Upper lobe of right lung (tissue), 1 donor: ENCODE data around the gene IGFBP6. TPM values are rescaled to one million over a fixed set of nuclear protein-coding genes. Genes with fewer than 3 reads are reported as not detected.
A peak's percentile ranks its signal among the peaks of the same experiment; 100 is the strongest.

Experiments used
- ATAC-seq: fragments of 200-7000 bp; cut with Tn5 transposase; one replicate; pipeline ENCODE4 v1.9.1; 2020; ENCODE audit warnings: mild to moderate bottlenecking, moderate library complexity
- DNase-seq: peaks from one replicate; pipeline ENCODE4 v3.0.0-alpha.2; 2020
- H3K27ac ChIP-seq: fragments of 200-600 bp; one replicate; pipeline ENCODE4 v1.8.0; 2022
- H3K27me3 ChIP-seq: fragments of 200-600 bp; one replicate; pipeline ENCODE4 v1.8.0; 2022; ENCODE audit warnings: mild to moderate bottlenecking
- H3K36me3 ChIP-seq: fragments of 200-600 bp; one replicate; pipeline ENCODE4 v1.8.0; 2022
- H3K4me1 ChIP-seq: fragments of 200-600 bp; one replicate; pipeline ENCODE4 v1.8.0; 2022
- H3K4me3 ChIP-seq: fragments of 200-600 bp; one replicate; pipeline ENCODE4 v1.8.0; 2022; ENCODE audit warnings: mild to moderate bottlenecking
- H3K9me3 ChIP-seq: fragments of 200-600 bp; one replicate; pipeline ENCODE4 v1.8.0; 2022
- intact Hi-C: fragments of 100-400 bp; cut with DNase I; formaldehyde crosslinking; loops from one replicate; pipeline ENCODE4 v1.11.0; 2022
- total RNA-seq: library from RNA; stranded (reverse); fragmentation: NEBNext Ultra II Directional; extraction: Animal tissue kit (Norgen Biotek cat#: 25700); gene quantifications from one replicate; pipeline ENCODE4 v1.2.1, GENCODE V29; 2021
- TF ChIP-seq, protein P1 (sequence below): fragments of 200-600 bp; IDR thresholded peaks from one replicate; pipeline ENCODE4 v1.8.0; 2022; ENCODE audit warnings: antibody characterized with exemption
- donor health status: DM: no; HTN: yes; CAD: no; lungs with severe emphysema.

The IGFBP6 gene
- total RNA-seq, 1 donor from 2014 or later, result 34.6 TPM

DNA sequence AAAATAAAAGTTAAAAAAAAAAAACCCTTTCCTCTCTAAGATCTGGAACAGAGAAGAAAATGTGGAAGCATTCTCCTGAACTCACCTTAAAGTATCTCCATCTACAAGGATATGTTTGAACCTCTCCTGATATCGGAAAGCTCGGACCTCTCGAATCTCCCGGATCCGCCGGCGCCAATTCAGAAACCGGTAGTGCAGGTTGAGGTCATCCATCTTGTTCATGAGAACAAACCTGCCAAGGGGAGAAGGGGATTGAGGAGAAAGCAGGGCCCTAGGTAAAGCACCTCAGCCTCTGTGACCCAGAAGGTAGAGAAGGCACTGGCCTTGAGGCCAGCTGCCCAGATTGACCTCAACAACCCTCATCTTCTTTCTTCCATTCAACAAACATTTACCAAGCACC lies 20.4 kb upstream of the IGFBP6 start:
- peaks cover 36% of the 10 kb centered on the region for H3K4me1 ChIP-seq
- peak; percentile 71 for DNase-seq

DNA sequence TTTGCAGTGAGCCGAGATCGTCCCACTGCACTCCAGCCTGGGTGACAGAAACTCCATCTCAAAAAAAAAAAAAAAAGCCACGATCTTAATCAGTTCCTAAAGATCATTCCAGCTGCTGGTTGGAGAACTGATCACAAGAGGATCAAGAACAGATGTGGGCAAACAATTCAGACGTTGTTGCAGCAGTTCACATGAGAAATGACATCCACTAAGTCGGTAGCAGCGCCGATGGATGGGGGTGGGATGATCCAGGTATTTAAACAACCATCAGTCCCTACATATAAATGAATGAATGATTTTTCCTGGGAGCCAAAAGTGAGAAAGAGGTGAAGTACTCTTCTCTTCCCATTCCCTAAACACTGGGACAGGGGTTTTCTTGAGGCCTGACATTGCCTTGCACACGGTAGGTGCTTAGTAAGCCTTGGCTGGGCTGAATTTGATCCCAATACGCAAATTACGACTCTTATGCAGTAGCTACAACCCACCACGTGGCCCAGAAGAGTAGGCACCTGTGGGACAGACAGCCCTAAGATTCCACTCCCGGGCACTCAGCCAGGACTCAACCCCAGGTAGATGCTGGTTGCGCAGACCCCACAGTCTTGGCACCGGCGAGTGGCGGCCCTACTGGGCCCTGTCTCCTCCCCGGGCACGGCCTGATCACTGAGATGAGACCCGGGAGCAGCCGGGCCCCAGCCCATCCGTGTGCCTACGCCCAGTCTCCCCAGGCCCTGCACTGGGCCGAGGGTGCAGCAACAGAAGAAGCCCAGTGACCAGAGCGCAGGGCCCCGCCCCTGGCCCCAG lies 18.8 kb upstream of the IGFBP6 start:
- H3K9me3 ChIP-seq, result no peaks in the 10 kb centered on the region
- intact Hi-C loops, result no loop called here
- H3K4me3 ChIP-seq, result peak overlapping the region; percentile 91
- H3K27ac ChIP-seq, result peak overlapping the region; percentile 96
- peaks cover 22% of the 10 kb centered on the region for H3K4me1 ChIP-seq
- DNase-seq (no peak), ATAC-seq (peak; percentile 1)
- H3K36me3 ChIP-seq, result peaks cover 33% of the 10 kb centered on the region
- TF ChIP-seq, protein P1, sequence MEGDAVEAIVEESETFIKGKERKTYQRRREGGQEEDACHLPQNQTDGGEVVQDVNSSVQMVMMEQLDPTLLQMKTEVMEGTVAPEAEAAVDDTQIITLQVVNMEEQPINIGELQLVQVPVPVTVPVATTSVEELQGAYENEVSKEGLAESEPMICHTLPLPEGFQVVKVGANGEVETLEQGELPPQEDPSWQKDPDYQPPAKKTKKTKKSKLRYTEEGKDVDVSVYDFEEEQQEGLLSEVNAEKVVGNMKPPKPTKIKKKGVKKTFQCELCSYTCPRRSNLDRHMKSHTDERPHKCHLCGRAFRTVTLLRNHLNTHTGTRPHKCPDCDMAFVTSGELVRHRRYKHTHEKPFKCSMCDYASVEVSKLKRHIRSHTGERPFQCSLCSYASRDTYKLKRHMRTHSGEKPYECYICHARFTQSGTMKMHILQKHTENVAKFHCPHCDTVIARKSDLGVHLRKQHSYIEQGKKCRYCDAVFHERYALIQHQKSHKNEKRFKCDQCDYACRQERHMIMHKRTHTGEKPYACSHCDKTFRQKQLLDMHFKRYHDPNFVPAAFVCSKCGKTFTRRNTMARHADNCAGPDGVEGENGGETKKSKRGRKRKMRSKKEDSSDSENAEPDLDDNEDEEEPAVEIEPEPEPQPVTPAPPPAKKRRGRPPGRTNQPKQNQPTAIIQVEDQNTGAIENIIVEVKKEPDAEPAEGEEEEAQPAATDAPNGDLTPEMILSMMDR, result no peak
- no peaks in the 10 kb centered on the region for H3K27me3 ChIP-seq

More for the DNA sequence above, 20.4 kb upstream of the IGFBP6 start:
- Histone ChIP-seq H3K27me3 (no peaks in the 10 kb centered on the region), H3K27ac (peak overlapping the region; percentile 11), H3K36me3 (peaks cover 33% of the 10 kb centered on the region), H3K4me3 (no peak overlapping the region), H3K9me3 (no peaks in the 10 kb centered on the region)
- TF ChIP-seq, protein P1, result no peak
- no peak for ATAC-seq
- intact Hi-C loops, result no loop called here

DNA sequence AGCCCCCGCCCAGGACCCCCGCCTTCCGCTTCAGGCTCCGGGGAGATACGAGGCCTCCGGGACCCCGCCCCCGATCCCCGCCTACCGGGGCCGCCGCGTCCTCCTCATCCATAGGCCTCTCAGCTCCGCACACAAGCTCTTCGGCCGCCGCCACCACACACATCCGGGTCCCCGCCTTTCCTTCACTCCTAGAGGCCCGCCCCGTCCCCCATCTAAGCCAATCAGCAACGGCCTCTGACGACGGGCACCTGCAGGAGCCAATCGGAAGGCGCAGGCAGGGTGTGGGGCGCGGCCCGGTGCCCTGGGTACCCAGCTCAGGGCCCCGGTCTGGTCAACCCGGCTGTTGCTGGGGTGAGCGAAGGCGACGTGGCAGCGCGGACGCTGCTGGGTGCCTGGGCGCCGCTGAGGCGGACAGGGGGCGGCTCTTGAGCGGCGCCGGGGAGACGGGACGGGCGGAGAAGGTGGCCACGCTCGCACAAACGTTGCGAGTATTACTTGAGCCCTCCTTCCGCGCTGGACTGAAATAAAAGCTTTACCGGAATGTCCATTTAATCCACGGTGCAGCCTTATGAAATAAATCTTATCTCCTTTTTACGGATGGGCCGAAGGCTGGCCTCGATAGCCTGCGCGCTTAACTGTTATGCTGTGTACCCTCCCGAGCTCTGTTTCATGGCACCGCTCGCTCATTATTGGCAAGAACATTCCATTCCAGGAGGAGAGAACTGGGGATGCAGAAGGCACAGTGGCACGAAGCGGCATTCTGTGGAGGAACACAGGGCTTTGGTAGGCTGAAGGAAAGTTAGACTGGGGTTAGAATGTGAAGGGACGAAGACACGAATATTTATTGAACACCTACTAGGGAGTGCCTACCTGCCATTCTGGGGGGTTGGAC lies 18.0 kb upstream of the IGFBP6 start, which contains the start of gene SPRYD3:
SPRYD3 (minus strand) TSS at position 165 of the 892 bp plus-strand sequence; CDS start at position 108, 57 bp downstream.
- H3K27ac ChIP-seq, result peak within 1 kb of the TSS; percentile 96
- intact Hi-C loops, result no loop called here

DNA sequence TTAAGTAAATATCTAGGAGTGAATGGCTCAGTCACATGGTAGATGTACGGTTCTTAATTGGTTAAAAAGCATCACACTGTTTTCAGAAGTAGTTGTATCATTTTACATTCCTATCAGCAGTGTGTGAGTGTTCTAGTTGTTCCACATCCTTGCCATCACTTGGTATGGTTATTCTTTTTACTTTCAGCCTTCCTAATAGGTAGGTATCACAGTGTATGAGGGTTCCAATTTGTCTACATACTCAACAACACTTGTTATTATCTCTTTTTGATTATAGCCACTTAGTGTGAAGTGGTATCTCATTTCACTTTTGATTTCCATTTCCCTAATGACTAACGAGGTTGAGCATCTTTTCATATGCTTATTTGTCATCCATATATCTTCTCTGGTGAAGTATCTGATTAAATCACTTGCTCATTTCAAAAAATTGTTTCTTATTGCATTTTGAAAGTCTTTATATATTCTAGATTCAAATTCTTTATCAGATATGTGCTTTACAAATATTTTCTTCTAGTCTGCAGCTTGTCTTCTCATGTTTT lies 14.8 kb upstream of the IGFBP6 start:
- Histone ChIP-seq H3K27ac (no peak overlapping the region), H3K9me3 (no peaks in the 10 kb centered on the region), H3K27me3 (no peaks in the 10 kb centered on the region), H3K36me3 (no peaks in the 10 kb centered on the region), H3K4me3 (no peak overlapping the region), H3K4me1 (peaks cover 11% of the 10 kb centered on the region)
- TF ChIP-seq, protein P1, result no peak
- no peak for ATAC-seq
- intact Hi-C loops, result no loop called here
- no peak for DNase-seq

More for the DNA sequence above, 18.0 kb upstream of the IGFBP6 start, which contains the start of gene SPRYD3:
- Histone ChIP-seq H3K4me3 (peak within 1 kb of the TSS; percentile 91), H3K9me3 (no peaks in the 10 kb centered on the region), H3K4me1 (peaks cover 17% of the 10 kb centered on the region), H3K27me3 (no peaks in the 10 kb centered on the region), H3K36me3 (peaks cover 28% of the 10 kb centered on the region)
- ATAC-seq, result peak; percentile 99
- TF ChIP-seq, protein P1, result no peak
- peak; percentile 98 for DNase-seq

DNA sequence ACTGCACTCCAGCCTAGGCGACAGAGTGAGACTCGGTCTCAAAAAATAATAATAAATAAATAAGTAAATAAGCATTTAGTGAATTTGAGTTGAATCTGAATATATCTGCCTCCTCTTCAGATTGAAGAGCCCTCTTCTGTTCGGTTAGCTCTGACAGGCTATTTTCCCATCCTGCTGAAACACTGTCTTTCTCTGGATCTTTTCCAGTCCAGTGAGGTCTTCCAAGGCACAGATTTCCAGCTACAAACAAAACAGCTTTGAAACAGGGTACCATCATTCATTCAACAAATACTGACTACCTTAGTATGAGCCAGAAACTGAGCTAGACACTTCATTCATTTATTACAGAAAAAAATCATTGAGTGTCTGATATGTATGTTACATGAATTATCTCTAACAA lies 11.1 kb upstream of the IGFBP6 start:
- H3K4me3 ChIP-seq, result no peak overlapping the region
- H3K27ac ChIP-seq, result no peak overlapping the region
- H3K4me1 ChIP-seq, result no peaks in the 10 kb centered on the region
- no peak for DNase-seq
- H3K27me3 ChIP-seq, result no peaks in the 10 kb centered on the region
- no peak for ATAC-seq
- H3K36me3 ChIP-seq, result no peaks in the 10 kb centered on the region
- TF ChIP-seq, protein P1, result no peak
- intact Hi-C loops, result no loop called here
- H3K9me3 ChIP-seq, result no peaks in the 10 kb centered on the region
